T-helper 1 cell (primary cell): ENCODE measurements around the gene RALY.

Experiments
- DNase-seq, 5 donors: peaks; one replicate each; pipeline ENCODE4 v3.0.0-alpha.2; 2012 to 2020

Gene RALY

GRCh38 chr20:34049897-34050695 lies 56.4 kb downstream of the RALY start:
- DNase-seq, result no peak

GRCh38 chr20:34052414-34052813 lies 58.7 kb downstream of the RALY start:
- no peak for DNase-seq

GRCh38 chr20:34055290-34055689 lies 61.6 kb downstream of the RALY start:
- no peak for DNase-seq

- DNase-seq, result peak in 1 of 5 donors; percentile 18
Observed at GRCh38 chr20:34058831-34059230, 65.1 kb downstream of the RALY start.

GRCh38 chr20:34060970-34061369 lies 67.3 kb downstream of the RALY start:
- DNase-seq, result no peak

- no peak for DNase-seq
Observed at GRCh38 chr20:34061695-34062094, 68.0 kb downstream of the RALY start.

- no peak for DNase-seq
Observed at GRCh38 chr20:34062570-34063482, 69.1 kb downstream of the RALY start.

GRCh38 chr20:34064286-34064685 lies 70.6 kb downstream of the RALY start:
- DNase-seq, result no peak

- no peak for DNase-seq
Observed at GRCh38 chr20:34065260-34065659, 71.5 kb downstream of the RALY start.

GRCh38 chr20:34066476-34067090 lies 72.9 kb downstream of the RALY start:
- no peak for DNase-seq

GRCh38 chr20:34068001-34068400 lies 74.3 kb downstream of the RALY start:
- no peak for DNase-seq

GRCh38 chr20:34069341-34070078 lies 75.8 kb downstream of the RALY start:
- DNase-seq, result peak in 4 of 5 donors; percentile 26 to 51 (median 39)

GRCh38 chr20:34070079-34070439 lies 76.3 kb downstream of the RALY start:
- DNase-seq, result no peak

GRCh38 chr20:34070859-34071258 lies 77.1 kb downstream of the RALY start:
- no peak for DNase-seq

- no peak for DNase-seq
Observed at GRCh38 chr20:34072076-34072475, 78.4 kb downstream of the RALY start.

- DNase-seq, result no peak
Observed at GRCh38 chr20:34072778-34073177, 79.1 kb downstream of the RALY start.

- no peak for DNase-seq
Observed at GRCh38 chr20:34074101-34074760, 80.5 kb downstream of the RALY start.

- no peak for DNase-seq
Observed at GRCh38 chr20:34075647-34076046, 81.9 kb downstream of the RALY start.

GRCh38 chr20:34076952-34077351 lies 83.2 kb downstream of the RALY start:
- DNase-seq, result no peak

GRCh38 chr20:34078540-34078939 lies 84.8 kb downstream of the RALY start:
- DNase-seq, result no peak

- DNase-seq, result no peak
Observed at GRCh38 chr20:34079818-34080217, 86.1 kb downstream of the RALY start.

GRCh38 chr20:34082232-34082887 lies 88.6 kb downstream of the RALY start:
- no peak for DNase-seq
